ENCODE measurements around the gene TRUB2. TPM values are rescaled to one million over a fixed set of nuclear protein-coding genes. Genes with fewer than 3 reads are reported as not detected.

Gene TRUB2
- total and polyA plus RNA-seq, 2 of the 13 experiments (the other 11 are each of a cell fraction or from before 2014, with no cell fraction given): 22.3 to 41.2 TPM

GRCh38 chr9:128341435-128341849, 19.2 kb upstream of the TRUB2 start (continued):
- TF ChIP-seq CERS6 (CRISPR knock-in tag; IDR thresholded peaks at IDR 0.05): no peak
- TF ChIP-seq MLX (CRISPR knock-in tag; IDR thresholded peaks at IDR 0.05): no peak
- TF ChIP-seq ZNF780A (CRISPR knock-in tag; IDR thresholded peaks at IDR 0.05): no peak
- no peak for TF ChIP-seq GRHL1 (CRISPR knock-in tag; conservative IDR thresholded peaks at IDR 0.05)
- no peak for TF ChIP-seq BATF2 (CRISPR knock-in tag; IDR thresholded peaks at IDR 0.05)
- no peak for TF ChIP-seq KDM5B (CRISPR knock-in tag; IDR thresholded peaks at IDR 0.05; ENCODE audit: borderline replicate concordance)
- TF ChIP-seq POLR2A (IDR thresholded peaks at IDR 0.05; ENCODE audit: insufficient read depth in 1 of 2, low read depth in 2 of 2, low read length in 2 of 2): no peak
- TF ChIP-seq AGO2 (optimal IDR thresholded peaks at IDR 0.05; ENCODE audit: low read depth, low read length): no peak
- no peak for TF ChIP-seq ZBED4 (CRISPR knock-in tag; IDR thresholded peaks at IDR 0.05; ENCODE audit: borderline replicate concordance)
- TF ChIP-seq HCFC1 (IDR thresholded peaks at IDR 0.05; ENCODE audit: low read depth, low read length): peak; percentile 8; the same call in 1 of the 2 replicates
- TF ChIP-seq SRY (CRISPR knock-in tag; IDR thresholded peaks at IDR 0.05): 0 out of 2 replicates have a peak, but pooled peaks have one; percentile 18
- no peak for TF ChIP-seq CCDC6 (CRISPR knock-in tag; IDR thresholded peaks at IDR 0.05)
- no peak for TF ChIP-seq ZNF512B (CRISPR knock-in tag; IDR thresholded peaks at IDR 0.05; ENCODE audit: borderline replicate concordance)
- TF ChIP-seq KDM2A (CRISPR knock-in tag; IDR thresholded peaks at IDR 0.05; ENCODE audit: borderline replicate concordance, low read depth): peak; percentile 11; the same call in 1 of the 2 replicates
- TF ChIP-seq ZNF292 (CRISPR knock-in tag; IDR thresholded peaks at IDR 0.05; ENCODE audit: borderline replicate concordance, low read depth): no peak
- TF ChIP-seq ZNF724P (CRISPR knock-in tag; IDR thresholded peaks at IDR 0.05; ENCODE audit: borderline replicate concordance): no peak
- no peak for TF ChIP-seq NRL (CRISPR knock-in tag; IDR thresholded peaks at IDR 0.05; ENCODE audit: borderline replicate concordance)
- TF ChIP-seq MLLT10 (CRISPR knock-in tag; IDR thresholded peaks at IDR 0.05): no peak
- TF ChIP-seq KLF16 (CRISPR knock-in tag; IDR thresholded peaks at IDR 0.05): no peak
